HCT116 (cell line): ENCODE measurements around the gene BCL11B. TPM values are rescaled to one million over a fixed set of nuclear protein-coding genes. Genes with fewer than 3 reads are reported as not detected.

Experiments
- ATAC-seq: fragments of 200-7000 bp; cut with Tn5 transposase; 2 replicates; pipeline ENCODE4 v1.9.1; 2020; ENCODE audit warnings: mild to moderate bottlenecking, moderate library complexity
- BruUV-seq: library from RNA; stranded (reverse); fragments of 400-500 nt; replicated peaks from 2 replicates; lab custom pipeline; 2021; lab: Mats Ljungman, UMichigan
- CTCF ChIA-PET: fragments of 300-600 bp; sonication (Branson Sonifier 250); formaldehyde crosslinking; loops from one replicate; lab custom pipeline; 2021; ENCODE audit warnings: antibody characterized with exemption; lab: Charles Lee
- POLR2A ChIA-PET: fragments of 300-600, 350-600 bp; sonication (Branson Sonifier 250); formaldehyde crosslinking; loops from one replicate; lab custom pipeline; 2021; ENCODE audit warnings: antibody characterized with exemption; lab: Charles Lee
- RAD21 ChIA-PET, 2 experiments: fragments of 300-600 bp; sonication (Branson Sonifier 250); formaldehyde crosslinking; loops; one replicate each; lab custom pipeline; 2023; ENCODE audit warnings: low total read pairs in 2 of 2; ENCODE audit not compliant: uncharacterized antibody in 2 of 2, unreplicated experiment in 2 of 2, low non-redundant PET in 1 of 2; lab: Charles Lee
- DNase-seq: peaks from one replicate; pipeline ENCODE4 v3.0.0-alpha.2; 2010; ENCODE audit warnings: low read depth, low spot score
- H2AFZ ChIP-seq: fragments of 200-600 bp; shearing (Covaris generic), sonication (generic); 2 replicates; pipeline ENCODE4 v1.6.1; 2017; ENCODE audit warnings: low read depth, mixed run types, mixed read lengths, antibody characterized with exemption, low read length; ENCODE audit not compliant: poor library complexity, severe bottlenecking
- H3K27ac ChIP-seq: 2 replicates; pipeline ENCODE4 v1.5.1; 2012; ENCODE audit warnings: low read depth, low read length
- H3K27me3 ChIP-seq: fragments of 200-600 bp; sonication (generic); 2 replicates; pipeline ENCODE4 v1.6.1; 2016; ENCODE audit warnings: mixed run types, low read length, mixed read lengths; ENCODE audit not compliant: insufficient read depth
- H3K36me3 ChIP-seq, 2 experiments: fragments of 200-500 bp in 1 of 2; fragments of 200-600 bp in 1 of 2; sonication (Bioruptor generic) in 1 of 2; sonication (generic) in 1 of 2; 2 replicates each; pipeline versions ENCODE4 v1.5.1 to v1.6.1; 2014 to 2016; ENCODE audit warnings: low read length in 2 of 2, inconsistent platforms in 1 of 2, mixed read lengths in 1 of 2, mixed run types in 1 of 2; ENCODE audit not compliant: insufficient read depth in 2 of 2, control insufficient read depth in 1 of 2
- H3K4me1 ChIP-seq, 2 experiments: fragments of 200-600 bp in 1 of 2; sonication (generic) in 1 of 2; 2 replicates each; pipeline versions ENCODE4 v1.5.1 to v1.6.1; 2012 to 2017; ENCODE audit warnings: low read length in 2 of 2, inconsistent platforms in 1 of 2, mild to moderate bottlenecking in 1 of 2, mixed read lengths in 1 of 2, mixed run types in 1 of 2, moderate library complexity in 1 of 2; ENCODE audit not compliant: insufficient read depth in 2 of 2, control insufficient read depth in 1 of 2
- H3K4me2 ChIP-seq: fragments of 200-600 bp; sonication (generic); 2 replicates; pipeline ENCODE4 v1.6.1; 2017; ENCODE audit warnings: mixed run types, low read length, mixed read lengths
- H3K4me3 ChIP-seq, 2 experiments: fragments of 200-600 bp in 1 of 2; sonication (generic) in 1 of 2; replicated peaks in 1 of 2; 2 replicates each; pipeline ENCODE4 v1.5.1; 2011 to 2016; ENCODE audit warnings: low read length in 2 of 2, control low read depth in 1 of 2, low read depth in 1 of 2, mild to moderate bottlenecking in 1 of 2, mixed read lengths in 1 of 2, mixed run types in 1 of 2
- H3K79me2 ChIP-seq: fragments of 200-600 bp; sonication (generic); 2 replicates; pipeline ENCODE4 v1.6.1; 2017; ENCODE audit warnings: mild to moderate bottlenecking, mixed run types, low read length, moderate library complexity, mixed read lengths; ENCODE audit not compliant: insufficient read depth
- H3K9ac ChIP-seq: fragments of 200-600 bp; sonication (generic); 2 replicates; pipeline ENCODE4 v1.6.1; 2016; ENCODE audit warnings: low read length, mixed read lengths
- H3K9me2 ChIP-seq: fragments of 200-600 bp; sonication (generic), shearing (Covaris generic); 2 replicates; pipeline ENCODE4 v1.6.1; 2017; ENCODE audit warnings: mixed run types, mild to moderate bottlenecking, moderate library complexity; ENCODE audit not compliant: insufficient read depth
- H3K9me3 ChIP-seq, 2 experiments: fragments of 200-500 bp in 1 of 2; fragments of 200-600 bp in 1 of 2; sonication (Bioruptor generic) in 1 of 2; sonication (generic) in 1 of 2; 2 replicates each; pipeline ENCODE4 v1.6.1; 2014 to 2017; ENCODE audit warnings: low read length in 2 of 2, mixed read lengths in 2 of 2, inconsistent platforms in 1 of 2, low read depth in 1 of 2, mild to moderate bottlenecking in 1 of 2, mixed run types in 1 of 2, moderate library complexity in 1 of 2; ENCODE audit not compliant: control insufficient read depth in 1 of 2, insufficient read depth in 1 of 2
- H4K20me1 ChIP-seq: fragments of 200-600 bp; sonication (generic), shearing (Covaris generic); 2 replicates; pipeline ENCODE4 v1.6.1; 2017; ENCODE audit warnings: mixed run types, mild to moderate bottlenecking, moderate library complexity; ENCODE audit not compliant: insufficient read depth
- CBX3 ChIP-seq: IDR thresholded peaks from 2 replicates; pipeline ENCODE4 v1.6.1; 2012; ENCODE audit warnings: low read depth
- EGR1 ChIP-seq: IDR thresholded peaks from 2 replicates; pipeline ENCODE4 v1.6.1; 2012; ENCODE audit warnings: low read depth
- ELF1 ChIP-seq: IDR thresholded peaks from 2 replicates; pipeline ENCODE4 v1.6.1; 2012; ENCODE audit warnings: low read depth, borderline replicate concordance
- EZH2 ChIP-seq: fragments of 200-600 bp; sonication (generic); IDR thresholded peaks from 2 replicates; pipeline ENCODE4 v1.6.1; 2017; ENCODE audit warnings: antibody characterized with exemption, mixed run types
- POLR2AphosphoS5 ChIP-seq: IDR thresholded peaks from 2 replicates; pipeline ENCODE4 v1.6.1; 2011; ENCODE audit warnings: mild to moderate bottlenecking, low read depth, low read length, moderate library complexity
- RAD21 ChIP-seq: IDR thresholded peaks from 2 replicates; pipeline ENCODE4 v1.6.1; 2012; ENCODE audit warnings: low read depth, mild to moderate bottlenecking
- SP1 ChIP-seq: IDR thresholded peaks from 2 replicates; pipeline ENCODE4 v1.6.1; 2012; ENCODE audit warnings: low read depth
- SRF ChIP-seq: IDR thresholded peaks from 2 replicates; pipeline ENCODE4 v1.6.1; 2012; ENCODE audit warnings: low read depth
- intact Hi-C: fragments of 100-400 bp; cut with micrococcal nuclease; formaldehyde crosslinking; loops from 2 replicates; pipeline ENCODE4 v1.10.0; 2022
- total RNA-seq: library from RNA; stranded (reverse); gene quantifications from one replicate; pipeline ENCODE4 v1.2.1, GENCODE V29; 2021; ENCODE audit not compliant: unreplicated experiment
- TF ChIP-seq, protein P1 (sequence below), 3 experiments: fragments of 200-600 bp in 1 of 3; sonication (generic) in 1 of 3; IDR thresholded peaks in 2 of 3; conservative IDR thresholded peaks in 1 of 3; 2 replicates each; pipeline ENCODE4 v1.5.1; 2012 to 2017; ENCODE audit warnings: low read depth in 2 of 3, low read length in 2 of 3, antibody characterized with exemption in 1 of 3, borderline replicate concordance in 1 of 3, control low read depth in 1 of 3, mild to moderate bottlenecking in 1 of 3, mixed read lengths in 1 of 3, mixed run types in 1 of 3, moderate library complexity in 1 of 3; ENCODE audit not compliant: insufficient read depth in 1 of 3
- TF ChIP-seq, protein P2 (sequence below): IDR thresholded peaks from 2 replicates; pipeline ENCODE4 v1.6.1; 2012; ENCODE audit warnings: low read depth

BCL11B gene
- total RNA-seq, 1 experiment from 2014 or later, result 1.1 TPM

DNA sequence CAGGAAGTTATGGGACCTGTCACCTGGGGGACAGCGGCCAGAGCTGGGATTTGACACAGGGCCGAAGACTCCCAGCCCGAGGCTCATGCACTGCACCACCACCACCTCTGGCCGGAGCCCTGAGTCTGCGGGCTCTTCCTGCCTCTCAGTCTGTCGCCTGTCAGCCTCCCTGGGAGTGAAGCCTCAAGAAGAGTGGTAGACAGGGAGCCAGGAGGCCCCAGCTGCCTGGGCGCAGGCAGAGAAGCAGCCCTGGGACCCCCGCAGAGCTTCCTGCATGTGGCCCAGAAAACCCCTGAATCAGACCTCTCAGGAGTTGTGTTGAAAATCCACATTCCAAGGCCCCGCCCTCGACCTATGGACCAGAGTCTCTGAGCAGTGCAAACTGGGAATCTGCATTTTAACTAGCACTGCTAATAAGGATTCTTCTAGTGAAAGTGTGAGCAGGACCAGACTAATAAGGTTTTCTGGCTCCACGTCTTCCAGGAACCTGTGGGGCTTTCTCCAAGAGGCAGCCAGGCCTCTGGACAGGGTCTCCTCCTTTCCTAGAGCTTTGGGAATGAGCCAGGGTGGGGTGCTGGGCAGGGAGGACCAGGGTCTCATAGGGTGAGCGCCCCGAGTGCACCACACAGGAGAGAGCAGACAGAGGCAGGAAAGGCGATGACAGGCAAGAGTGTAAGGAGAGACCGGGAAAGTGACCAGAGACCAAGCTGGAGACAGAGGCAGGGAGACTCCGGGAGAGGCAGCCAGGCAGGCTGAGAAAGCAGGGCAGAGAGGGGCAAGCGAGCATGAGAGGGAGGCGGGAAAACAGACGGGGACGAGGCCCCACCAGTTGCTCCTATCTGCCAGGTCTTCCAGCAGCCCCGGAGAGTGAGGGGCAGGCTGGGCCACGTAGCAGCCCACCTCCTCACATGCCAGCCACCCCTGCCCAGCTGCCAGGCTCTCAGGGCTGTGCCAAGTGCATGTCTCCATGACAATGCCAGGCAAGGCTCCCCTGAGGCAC, 112.4 kb downstream of the BCL11B start:
- DNase-seq (no peak), ATAC-seq (no peak)
- H3K9ac ChIP-seq, result no peak overlapping the region
- TF ChIP-seq RAD21 (no peak), EZH2 (no peak), SP1 (no peak), ELF1 (no peak), POLR2AphosphoS5 (no peak), EGR1 (no peak), CBX3 (no peak), SRF (no peak)
- TF ChIP-seq, protein P1, sequence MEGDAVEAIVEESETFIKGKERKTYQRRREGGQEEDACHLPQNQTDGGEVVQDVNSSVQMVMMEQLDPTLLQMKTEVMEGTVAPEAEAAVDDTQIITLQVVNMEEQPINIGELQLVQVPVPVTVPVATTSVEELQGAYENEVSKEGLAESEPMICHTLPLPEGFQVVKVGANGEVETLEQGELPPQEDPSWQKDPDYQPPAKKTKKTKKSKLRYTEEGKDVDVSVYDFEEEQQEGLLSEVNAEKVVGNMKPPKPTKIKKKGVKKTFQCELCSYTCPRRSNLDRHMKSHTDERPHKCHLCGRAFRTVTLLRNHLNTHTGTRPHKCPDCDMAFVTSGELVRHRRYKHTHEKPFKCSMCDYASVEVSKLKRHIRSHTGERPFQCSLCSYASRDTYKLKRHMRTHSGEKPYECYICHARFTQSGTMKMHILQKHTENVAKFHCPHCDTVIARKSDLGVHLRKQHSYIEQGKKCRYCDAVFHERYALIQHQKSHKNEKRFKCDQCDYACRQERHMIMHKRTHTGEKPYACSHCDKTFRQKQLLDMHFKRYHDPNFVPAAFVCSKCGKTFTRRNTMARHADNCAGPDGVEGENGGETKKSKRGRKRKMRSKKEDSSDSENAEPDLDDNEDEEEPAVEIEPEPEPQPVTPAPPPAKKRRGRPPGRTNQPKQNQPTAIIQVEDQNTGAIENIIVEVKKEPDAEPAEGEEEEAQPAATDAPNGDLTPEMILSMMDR (IDR thresholded peaks at IDR 0.05 in 2 of 3, conservative IDR thresholded peaks at IDR 0.05 in 1 of 3; ENCODE audit: borderline replicate concordance in 1 of 3, insufficient read depth in 1 of 3, low read depth in 2 of 3, low read length in 2 of 3), result no peak
- TF ChIP-seq, protein P2, sequence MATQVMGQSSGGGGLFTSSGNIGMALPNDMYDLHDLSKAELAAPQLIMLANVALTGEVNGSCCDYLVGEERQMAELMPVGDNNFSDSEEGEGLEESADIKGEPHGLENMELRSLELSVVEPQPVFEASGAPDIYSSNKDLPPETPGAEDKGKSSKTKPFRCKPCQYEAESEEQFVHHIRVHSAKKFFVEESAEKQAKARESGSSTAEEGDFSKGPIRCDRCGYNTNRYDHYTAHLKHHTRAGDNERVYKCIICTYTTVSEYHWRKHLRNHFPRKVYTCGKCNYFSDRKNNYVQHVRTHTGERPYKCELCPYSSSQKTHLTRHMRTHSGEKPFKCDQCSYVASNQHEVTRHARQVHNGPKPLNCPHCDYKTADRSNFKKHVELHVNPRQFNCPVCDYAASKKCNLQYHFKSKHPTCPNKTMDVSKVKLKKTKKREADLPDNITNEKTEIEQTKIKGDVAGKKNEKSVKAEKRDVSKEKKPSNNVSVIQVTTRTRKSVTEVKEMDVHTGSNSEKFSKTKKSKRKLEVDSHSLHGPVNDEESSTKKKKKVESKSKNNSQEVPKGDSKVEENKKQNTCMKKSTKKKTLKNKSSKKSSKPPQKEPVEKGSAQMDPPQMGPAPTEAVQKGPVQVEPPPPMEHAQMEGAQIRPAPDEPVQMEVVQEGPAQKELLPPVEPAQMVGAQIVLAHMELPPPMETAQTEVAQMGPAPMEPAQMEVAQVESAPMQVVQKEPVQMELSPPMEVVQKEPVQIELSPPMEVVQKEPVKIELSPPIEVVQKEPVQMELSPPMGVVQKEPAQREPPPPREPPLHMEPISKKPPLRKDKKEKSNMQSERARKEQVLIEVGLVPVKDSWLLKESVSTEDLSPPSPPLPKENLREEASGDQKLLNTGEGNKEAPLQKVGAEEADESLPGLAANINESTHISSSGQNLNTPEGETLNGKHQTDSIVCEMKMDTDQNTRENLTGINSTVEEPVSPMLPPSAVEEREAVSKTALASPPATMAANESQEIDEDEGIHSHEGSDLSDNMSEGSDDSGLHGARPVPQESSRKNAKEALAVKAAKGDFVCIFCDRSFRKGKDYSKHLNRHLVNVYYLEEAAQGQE, result no peak
- ChIA-PET CTCF (no interaction called here), POLR2A (no interaction called here), RAD21 (no interaction called here)
- H4K20me1 ChIP-seq, result no peaks in the 10 kb centered on the region
- no peaks in the 10 kb centered on the region for H3K4me1 ChIP-seq
- no TSS peak for BruUV-seq
- H3K27ac ChIP-seq, result no peak overlapping the region
- no peaks in the 10 kb centered on the region for H3K36me3 ChIP-seq
- no peaks in the 10 kb centered on the region for H3K9me2 ChIP-seq
- peaks cover 12% of the 10 kb centered on the region; the same call in 1 of the 2 replicates for H3K27me3 ChIP-seq
- intact Hi-C loops, result no loop called here
- no peak overlapping the region for H3K4me2 ChIP-seq
- no peak overlapping the region for H2AFZ ChIP-seq
- H3K9me3 ChIP-seq, result no peaks in the 10 kb centered on the region
- H3K4me3 ChIP-seq, result no peak overlapping the region
- H3K79me2 ChIP-seq, result no peaks in the 10 kb centered on the region
